Esophagus squamous epithelium (tissue), 4 donors: Measurements from ENCODE around the gene FNBP1.

ENCODE experiments used
- CTCF ChIP-seq, 6 experiments: fragments of 450-650 bp in 4 of 6; fragments of 200-600 bp in 2 of 6; sonication (generic) in 2 of 6; IDR thresholded peaks; one replicate each; pipeline ENCODE4 v1.5.1; 2016 to 2019; ENCODE audit warnings: antibody characterized with exemption in 6 of 6, mild to moderate bottlenecking in 4 of 6, moderate library complexity in 4 of 6
- POLR2A ChIP-seq, 4 donors: fragments of 450-650 bp; IDR thresholded peaks; one replicate each; pipeline ENCODE4 v1.6.1; 2017; ENCODE audit warnings: antibody characterized with exemption in 4 of 4, mild to moderate bottlenecking in 4 of 4, moderate library complexity in 3 of 4

DNA sequence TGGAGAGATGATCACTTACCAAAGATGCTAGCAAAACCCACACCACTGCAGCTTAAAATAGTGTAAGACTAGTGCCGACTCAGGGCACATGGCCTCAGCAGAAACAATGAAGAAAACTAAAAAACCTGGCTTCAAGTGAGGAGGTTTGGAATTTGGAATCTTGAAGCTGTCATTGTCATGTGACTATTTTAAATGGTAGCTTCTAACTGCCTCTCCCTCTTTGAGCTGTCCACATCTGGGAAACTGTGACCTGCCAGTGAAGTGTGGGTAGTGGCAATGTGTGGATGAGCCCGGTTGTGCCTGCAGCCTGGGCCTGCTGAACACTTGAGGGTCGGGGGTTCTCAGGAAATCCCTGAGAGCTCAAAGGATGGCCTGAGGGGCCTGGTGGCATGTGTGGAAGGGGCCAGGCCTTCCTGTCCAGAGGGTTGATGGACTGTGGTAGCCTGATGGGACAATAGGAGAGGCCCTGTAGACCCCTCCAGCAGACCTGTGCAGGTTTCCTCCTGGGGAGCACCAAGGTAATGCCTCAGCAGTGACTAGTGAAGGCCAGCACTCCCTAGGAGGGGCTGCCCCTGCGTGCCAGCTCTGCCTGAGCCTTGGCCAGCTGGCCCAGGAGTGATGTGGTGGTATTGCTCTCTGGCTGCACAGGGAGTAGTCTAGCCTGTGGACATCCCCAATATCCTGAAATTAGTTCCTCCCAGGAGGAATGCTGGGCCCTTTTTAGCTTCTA is 194.1 kb downstream of the FNBP1 start:
- no peak for TF ChIP-seq CTCF (IDR thresholded peaks at IDR 0.05)
- no peak for TF ChIP-seq POLR2A (IDR thresholded peaks at IDR 0.05)
